Liver (tissue), 9 donors: ENCODE results near the gene TMSB15B. TPM values are rescaled to one million over a fixed set of nuclear protein-coding genes. Genes with fewer than 3 reads are reported as not detected.
"Not testable (repeated sequence)": the region's sequence is repeated elsewhere in the genome, so short reads cannot be mapped to it uniquely, and the experiment has no call there.

Experiments used
- DNase-seq: peaks from one replicate; pipeline ENCODE4 v3.0.0-alpha.2; 2017; ENCODE audit warnings: low spot score
- H3K27ac ChIP-seq, 2 donors: one replicate each; pipeline ENCODE4 v1.7.0; 2013; ENCODE audit warnings: inconsistent platforms in 2 of 2, low read length in 2 of 2, control low read depth in 1 of 2, low read depth in 1 of 2, mild to moderate bottlenecking in 1 of 2
- H3K27me3 ChIP-seq, 4 donors: one replicate each; pipeline versions ENCODE4 v1.6.1 to v1.7.0; 2013; ENCODE audit warnings: low read length in 3 of 4, inconsistent platforms in 1 of 4, mild to moderate bottlenecking in 1 of 4, moderate library complexity in 1 of 4; ENCODE audit not compliant: control insufficient read depth in 4 of 4, insufficient read depth in 4 of 4
- H3K36me3 ChIP-seq, 4 donors: one replicate each; pipeline versions ENCODE4 v1.6.1 to v1.7.0; 2013; ENCODE audit warnings: low read length in 3 of 4, mild to moderate bottlenecking in 3 of 4, low read depth in 1 of 4, moderate library complexity in 1 of 4; ENCODE audit not compliant: control insufficient read depth in 4 of 4, insufficient read depth in 3 of 4
- H3K4me1 ChIP-seq, 4 donors: one replicate each; pipeline versions ENCODE4 v1.6.1 to v1.7.0; 2013; ENCODE audit warnings: low read length in 3 of 4, mild to moderate bottlenecking in 3 of 4, moderate library complexity in 1 of 4; ENCODE audit not compliant: control insufficient read depth in 4 of 4, insufficient read depth in 4 of 4
- H3K4me3 ChIP-seq, 3 donors: one replicate each; pipeline versions ENCODE4 v1.6.1 to v1.7.0; 2013; ENCODE audit warnings: low read length in 3 of 3, control low read depth in 1 of 3, low read depth in 1 of 3, mild to moderate bottlenecking in 1 of 3
- H3K9ac ChIP-seq, 2 donors: one replicate each; pipeline ENCODE4 v1.7.0; 2013; ENCODE audit warnings: low read length in 2 of 2, mild to moderate bottlenecking in 2 of 2, moderate library complexity in 2 of 2, control low read depth in 1 of 2, low read depth in 1 of 2
- H3K9me3 ChIP-seq, 4 donors: one replicate each; pipeline versions ENCODE4 v1.6.1 to v1.7.0; 2013; ENCODE audit warnings: low read length in 3 of 4; ENCODE audit not compliant: control insufficient read depth in 4 of 4
- FOXA1 ChIP-seq: IDR thresholded peaks from 2 replicates; pipeline ENCODE4 v1.6.1; 2016; ENCODE audit warnings: antibody characterized with exemption
- HNF4G ChIP-seq: IDR thresholded peaks from 2 replicates; pipeline ENCODE4 v1.6.1; 2016; ENCODE audit warnings: antibody characterized with exemption
- RAD21 ChIP-seq, 2 donors: IDR thresholded peaks; 2 replicates each; pipeline ENCODE4 v1.6.1; 2016; ENCODE audit warnings: antibody characterized with exemption in 2 of 2, mild to moderate bottlenecking in 2 of 2
- YY1 ChIP-seq: IDR thresholded peaks from 2 replicates; pipeline ENCODE4 v1.6.1; 2016; ENCODE audit warnings: antibody characterized with exemption, mild to moderate bottlenecking
- WGBS: extraction: QIAGEN DNeasy Blood & Tissue Kit; methylation state at CpG from one replicate; pipeline ENCODE4 v1.1.7; 2013; 5-methylcytosine and 5-hydroxymethylcytosine counted together
- polyA plus RNA-seq, 2 donors: library from polyadenylated mRNA; stranded (reverse) in 1 of 2; unstranded in 1 of 2; fragments of 200-250 nt in 1 of 2; fragments of >200 nt in 1 of 2; fragmentation: Nextera tagmentation in 1 of 2; extraction: Ambion mirVana in 1 of 2; gene quantifications; one replicate each; pipeline versions ENCODE4 v1.2.1 to v1.2.3, GENCODE V29; 2013 to 2015
- total RNA-seq, 2 donors: library from RNA; depleted of rRNA; stranded (reverse); fragments of >200 nt; gene quantifications; one replicate each; pipeline ENCODE4 v1.2.3, GENCODE V29; 2014
- TF ChIP-seq, protein P1 (sequence below): fragments of 150-350 bp; IDR thresholded peaks from 2 replicates; pipeline ENCODE4 v1.5.1; 2017; ENCODE audit warnings: improper control_type of control experiment, low read depth, low read length; ENCODE audit not compliant: missing input control
- TF ChIP-seq, protein P2 (sequence below): IDR thresholded peaks from 2 replicates; pipeline ENCODE4 v1.6.1; 2016; ENCODE audit warnings: antibody characterized with exemption
- TF ChIP-seq, protein P3 (sequence below): IDR thresholded peaks from 2 replicates; pipeline ENCODE4 v1.6.1; 2016; ENCODE audit warnings: antibody characterized with exemption
- donor health status: healthy.
- donor health status: healthy.
- donor health status: healthy.
- donor health status: healthy.
- donor health status: healthy.

The TMSB15B gene
- total and polyA plus RNA-seq, 4 donors: 0.07 to 0.79 (median 0.25) TPM

DNA sequence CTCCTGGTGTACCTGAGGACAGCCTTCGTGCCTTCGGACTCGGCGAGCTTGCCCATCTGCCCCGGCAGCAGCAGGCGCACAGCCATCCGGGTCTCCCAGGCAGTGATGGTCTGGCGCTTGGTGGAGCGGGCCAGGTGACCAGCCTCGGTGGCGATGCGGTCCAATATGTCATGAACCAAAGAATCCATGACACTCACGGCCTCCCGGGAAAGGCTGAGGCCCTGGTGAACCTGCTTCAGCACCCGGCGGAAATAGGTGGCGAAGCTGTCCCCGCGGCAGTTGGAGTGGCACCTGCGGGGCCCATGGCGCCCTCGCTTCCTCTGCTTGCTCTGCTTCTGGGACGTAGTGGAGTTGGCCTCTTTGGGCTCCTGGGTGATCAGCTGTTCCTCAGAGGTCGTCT is 50.7 kb downstream of the TMSB15B start:
- H3K27ac ChIP-seq: no peak overlapping the region
- no peaks in the 10 kb centered on the region for H3K36me3 ChIP-seq
- DNase-seq: no peak
- no peaks in the 10 kb centered on the region for H3K4me1 ChIP-seq
- H3K27me3 ChIP-seq: no peaks in the 10 kb centered on the region
- H3K9me3 ChIP-seq: peaks cover 0 to 3% (median 0%) of the 10 kb centered on the region in 4 donors
- H3K4me3 ChIP-seq: no peak overlapping the region
- WGBS: 91% methylated on average over 24 of the region's 24 CpGs
- no peak for TF ChIP-seq YY1
- H3K9ac ChIP-seq: no peak overlapping the region

DNA sequence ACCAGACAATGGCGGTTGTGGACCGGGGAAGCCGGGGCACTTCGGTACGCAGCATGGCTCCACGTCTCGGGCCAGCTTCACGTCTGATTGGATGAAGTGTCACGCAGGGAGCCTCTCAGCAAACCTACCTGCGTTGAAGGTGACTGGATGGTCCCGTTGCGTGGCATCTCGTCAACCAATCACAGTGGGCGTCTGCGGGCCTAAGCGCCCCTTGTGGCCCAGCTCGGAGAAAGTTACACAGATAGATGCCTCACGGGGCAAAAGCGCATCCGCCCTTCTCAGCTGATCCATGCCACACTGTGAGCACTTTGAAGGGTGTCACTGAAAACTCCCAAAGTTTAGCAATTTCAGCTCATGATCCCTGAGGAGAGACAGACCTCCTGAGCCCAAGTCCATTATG is 51.2 kb downstream of the TMSB15B start, which contains the start of gene H2BW1:
Gene H2BW1, minus strand, starts transcription at position 103 of the 400 bp plus-strand sequence. CDS start 132 bp downstream, outside the sequence.
- TF ChIP-seq, protein P1, sequence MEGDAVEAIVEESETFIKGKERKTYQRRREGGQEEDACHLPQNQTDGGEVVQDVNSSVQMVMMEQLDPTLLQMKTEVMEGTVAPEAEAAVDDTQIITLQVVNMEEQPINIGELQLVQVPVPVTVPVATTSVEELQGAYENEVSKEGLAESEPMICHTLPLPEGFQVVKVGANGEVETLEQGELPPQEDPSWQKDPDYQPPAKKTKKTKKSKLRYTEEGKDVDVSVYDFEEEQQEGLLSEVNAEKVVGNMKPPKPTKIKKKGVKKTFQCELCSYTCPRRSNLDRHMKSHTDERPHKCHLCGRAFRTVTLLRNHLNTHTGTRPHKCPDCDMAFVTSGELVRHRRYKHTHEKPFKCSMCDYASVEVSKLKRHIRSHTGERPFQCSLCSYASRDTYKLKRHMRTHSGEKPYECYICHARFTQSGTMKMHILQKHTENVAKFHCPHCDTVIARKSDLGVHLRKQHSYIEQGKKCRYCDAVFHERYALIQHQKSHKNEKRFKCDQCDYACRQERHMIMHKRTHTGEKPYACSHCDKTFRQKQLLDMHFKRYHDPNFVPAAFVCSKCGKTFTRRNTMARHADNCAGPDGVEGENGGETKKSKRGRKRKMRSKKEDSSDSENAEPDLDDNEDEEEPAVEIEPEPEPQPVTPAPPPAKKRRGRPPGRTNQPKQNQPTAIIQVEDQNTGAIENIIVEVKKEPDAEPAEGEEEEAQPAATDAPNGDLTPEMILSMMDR: no peak
- TF ChIP-seq RAD21 (IDR thresholded peaks at IDR 0.05): no peak
- no peak for TF ChIP-seq HNF4G
- TF ChIP-seq, protein P2, sequence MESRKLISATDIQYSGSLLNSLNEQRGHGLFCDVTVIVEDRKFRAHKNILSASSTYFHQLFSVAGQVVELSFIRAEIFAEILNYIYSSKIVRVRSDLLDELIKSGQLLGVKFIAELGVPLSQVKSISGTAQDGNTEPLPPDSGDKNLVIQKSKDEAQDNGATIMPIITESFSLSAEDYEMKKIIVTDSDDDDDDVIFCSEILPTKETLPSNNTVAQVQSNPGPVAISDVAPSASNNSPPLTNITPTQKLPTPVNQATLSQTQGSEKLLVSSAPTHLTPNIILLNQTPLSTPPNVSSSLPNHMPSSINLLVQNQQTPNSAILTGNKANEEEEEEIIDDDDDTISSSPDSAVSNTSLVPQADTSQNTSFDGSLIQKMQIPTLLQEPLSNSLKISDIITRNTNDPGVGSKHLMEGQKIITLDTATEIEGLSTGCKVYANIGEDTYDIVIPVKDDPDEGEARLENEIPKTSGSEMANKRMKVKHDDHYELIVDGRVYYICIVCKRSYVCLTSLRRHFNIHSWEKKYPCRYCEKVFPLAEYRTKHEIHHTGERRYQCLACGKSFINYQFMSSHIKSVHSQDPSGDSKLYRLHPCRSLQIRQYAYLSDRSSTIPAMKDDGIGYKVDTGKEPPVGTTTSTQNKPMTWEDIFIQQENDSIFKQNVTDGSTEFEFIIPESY: no peak
- TF ChIP-seq FOXA1: no peak
- TF ChIP-seq, protein P3, sequence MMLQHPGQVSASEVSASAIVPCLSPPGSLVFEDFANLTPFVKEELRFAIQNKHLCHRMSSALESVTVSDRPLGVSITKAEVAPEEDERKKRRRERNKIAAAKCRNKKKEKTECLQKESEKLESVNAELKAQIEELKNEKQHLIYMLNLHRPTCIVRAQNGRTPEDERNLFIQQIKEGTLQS: no peak
- no peaks in the 10 kb centered on the region for H3K4me1 ChIP-seq
- 91% methylated on average over 20 of the region's 20 CpGs for WGBS

DNA sequence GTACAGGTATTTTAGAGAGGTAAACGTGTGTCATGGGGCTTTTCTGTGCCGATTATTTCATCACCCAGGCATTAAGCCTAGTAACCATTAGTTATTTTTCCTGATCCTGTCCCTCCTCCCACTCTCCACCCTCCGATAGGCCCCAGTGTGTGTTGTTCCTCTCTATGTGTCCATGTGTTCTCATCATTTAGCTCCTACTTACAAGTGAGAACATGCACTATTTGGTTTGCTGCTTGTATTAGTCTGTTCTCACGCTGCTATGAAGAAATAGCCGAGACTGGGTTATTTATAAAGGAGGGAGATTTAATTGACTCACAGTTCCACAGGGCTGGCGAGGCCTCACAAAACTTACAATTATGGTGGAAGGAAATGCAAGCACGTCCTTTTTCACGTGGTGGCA is 53.1 kb downstream of the TMSB15B start:
- not testable (repeated sequence) for H3K36me3 ChIP-seq, H3K9me3 ChIP-seq, DNase-seq, H3K4me3 ChIP-seq, H3K4me1 ChIP-seq, H3K27me3 ChIP-seq, H3K27ac ChIP-seq, H3K9ac ChIP-seq
- WGBS: 68% methylated on average over 8 of the region's 8 CpGs

More for the DNA sequence above, 51.2 kb downstream of the TMSB15B start, which contains the start of gene H2BW1:
- Histone ChIP-seq H3K9ac (no peak within 1 kb of the TSS), H3K36me3 (no peaks in the 10 kb centered on the region), H3K9me3 (peaks cover 0 to 3% (median 0%) of the 10 kb centered on the region in 4 donors), H3K4me3 (no peak within 1 kb of the TSS), H3K27me3 (no peaks in the 10 kb centered on the region), H3K27ac (no peak within 1 kb of the TSS)
- DNase-seq: no peak

Other genes starting within 250 kb of the TMSB15B start
- under 1 TPM; 0.09 to 0.67 TPM for gene PLP1, start 185.8 kb upstream of the TMSB15B start, total RNA-seq
- gene PLP1, start 185.8 kb upstream of the TMSB15B start, polyA plus RNA-seq: under 1 TPM; 0.24 to 0.81 TPM
- under 1 TPM; 0.33 to 0.51 TPM for gene RAB9B, start 130.4 kb upstream of the TMSB15B start, total RNA-seq
- under 1 TPM; 0.07 to 0.12 TPM for gene RAB9B, start 130.4 kb upstream of the TMSB15B start, polyA plus RNA-seq
- not detected for gene H2BW1, start 51.1 kb downstream of the TMSB15B start, total RNA-seq
- not detected for gene H2BW1, start 51.1 kb downstream of the TMSB15B start, polyA plus RNA-seq
- gene H2BW2, start 77.3 kb downstream of the TMSB15B start, total RNA-seq: not detected
- not detected for gene H2BW2, start 77.3 kb downstream of the TMSB15B start, polyA plus RNA-seq
- gene TMSB15C, start 113.6 kb downstream of the TMSB15B start, total RNA-seq: under 1 TPM; 0.17 to 0.23 TPM
- gene TMSB15C, start 113.6 kb downstream of the TMSB15B start, polyA plus RNA-seq: not detected
- gene ZCCHC18, start 149.9 kb downstream of the TMSB15B start, total RNA-seq: under 1 TPM; 0.09 to 0.25 TPM
- under 1 TPM in 1 of 2 donors, not detected in 1; 0.05 TPM for gene ZCCHC18, start 149.9 kb downstream of the TMSB15B start, polyA plus RNA-seq
- 1 to 10 TPM; 7.9 to 8.5 TPM for gene SLC25A53, start 194.4 kb downstream of the TMSB15B start, total RNA-seq
- 1 to 10 TPM; 2.8 to 6.3 TPM for gene SLC25A53, start 194.4 kb downstream of the TMSB15B start, polyA plus RNA-seq
- gene FAM199X, start 203.8 kb downstream of the TMSB15B start, total RNA-seq: 10 to 100 TPM; 11.8 to 13.6 TPM
- 1 to 10 TPM; 3.9 to 4.0 TPM for gene FAM199X, start 203.8 kb downstream of the TMSB15B start, polyA plus RNA-seq